Measurements from ENCODE around the gene LACC1. TPM values are rescaled to one million over a fixed set of nuclear protein-coding genes. Genes with fewer than 3 reads are reported as not detected.

The LACC1 gene
- total and polyA plus RNA-seq, 2 of the 13 experiments (the other 11 are each of a cell fraction or from before 2014, with no cell fraction given): 0.92 to 1.7 TPM

DNA sequence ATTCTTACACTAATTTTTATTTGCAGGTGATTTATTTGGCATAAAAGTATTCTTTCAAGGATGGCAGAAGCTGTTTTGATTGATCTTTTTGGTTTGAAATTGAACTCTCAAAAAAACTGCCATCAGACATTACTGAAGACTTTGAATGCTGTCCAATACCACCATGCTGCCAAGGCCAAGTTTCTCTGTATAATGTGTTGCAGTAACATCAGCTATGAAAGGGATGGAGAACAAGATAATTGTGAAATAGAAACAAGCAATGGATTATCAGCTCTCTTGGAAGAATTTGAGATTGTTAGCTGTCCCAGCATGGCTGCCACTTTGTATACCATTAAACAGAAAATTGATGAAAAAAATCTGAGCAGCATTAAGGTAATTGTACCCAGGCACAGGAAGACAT lies 1.2 kb downstream of the LACC1 start:
- ATAC-seq (no peak), DNase-seq (ENCODE audit: low spot score) (no peak), FAIRE-seq (no peak)
- no peak overlapping the region for H3K9ac ChIP-seq (ENCODE audit: insufficient read depth, low read depth, low read length)
- H3K27me3 ChIP-seq (ENCODE audit: control insufficient read depth in 1 of 2, insufficient read depth in 2 of 2, low read length in 2 of 2): peaks cover 0 to 2% of the 10 kb centered on the region in 2 experiments; a peak in 2 of 5 replicates
- in situ Hi-C loops (cut with HindIII; ENCODE audit: extremely low pct_ligation_motif_present, low pct_unique_long_range_greater_than_20kb) (no loop called here), intact Hi-C loops (cut with micrococcal nuclease; ENCODE audit: unreplicated experiment) (no loop called here)
- CTCF ChIA-PET (ENCODE audit: low intra/inter-chr PET ratio, low total read pairs): no interaction called here
- H3K4me3 ChIP-seq (replicated peaks in 1 of 3; ENCODE audit: insufficient read depth in 1 of 3, low read depth in 2 of 3, low read length in 3 of 3): no peak overlapping the region
- no peak overlapping the region for H3K27ac ChIP-seq (ENCODE audit: extremely low read length, insufficient read depth, low read length)
- TF ChIP-seq, protein P1, sequence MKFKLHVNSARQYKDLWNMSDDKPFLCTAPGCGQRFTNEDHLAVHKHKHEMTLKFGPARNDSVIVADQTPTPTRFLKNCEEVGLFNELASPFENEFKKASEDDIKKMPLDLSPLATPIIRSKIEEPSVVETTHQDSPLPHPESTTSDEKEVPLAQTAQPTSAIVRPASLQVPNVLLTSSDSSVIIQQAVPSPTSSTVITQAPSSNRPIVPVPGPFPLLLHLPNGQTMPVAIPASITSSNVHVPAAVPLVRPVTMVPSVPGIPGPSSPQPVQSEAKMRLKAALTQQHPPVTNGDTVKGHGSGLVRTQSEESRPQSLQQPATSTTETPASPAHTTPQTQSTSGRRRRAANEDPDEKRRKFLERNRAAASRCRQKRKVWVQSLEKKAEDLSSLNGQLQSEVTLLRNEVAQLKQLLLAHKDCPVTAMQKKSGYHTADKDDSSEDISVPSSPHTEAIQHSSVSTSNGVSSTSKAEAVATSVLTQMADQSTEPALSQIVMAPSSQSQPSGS (CRISPR knock-in tag; IDR thresholded peaks at IDR 0.05): no peak
- no peak for TF ChIP-seq ZNF318 (CRISPR knock-in tag; IDR thresholded peaks at IDR 0.05)
- TF ChIP-seq ZNF605 (CRISPR knock-in tag; IDR thresholded peaks at IDR 0.05): no peak
- POLR2A ChIA-PET: no interaction called here
- H3K79me2 ChIP-seq (ENCODE audit: insufficient read depth, low read length): no peaks in the 10 kb centered on the region
- no peaks in the 10 kb centered on the region for H3K9me3 ChIP-seq (ENCODE audit: low read length)
- no peak overlapping the region for H3K4me2 ChIP-seq (ENCODE audit: low read depth, low read length)
- no peak overlapping the region for H2AFZ ChIP-seq (ENCODE audit: low read length)
- H4K20me1 ChIP-seq (ENCODE audit: insufficient read depth, low read length): no peaks in the 10 kb centered on the region
- H3K36me3 ChIP-seq (replicated peaks in 1 of 2; ENCODE audit: control insufficient read depth in 1 of 2, insufficient read depth in 2 of 2, low read length in 2 of 2): no peaks in the 10 kb centered on the region
- H3K4me1 ChIP-seq (ENCODE audit: insufficient read depth, low read length): peaks cover 20% of the 10 kb centered on the region
- BruUV-seq (replicated peaks): no TSS peak

All from HepG2 (cell line).